Measurements from ENCODE around the gene SOX8.
A peak's percentile ranks its signal among the peaks of the same experiment; 100 is the strongest.
"Not testable (repeated sequence)": the region's sequence is repeated elsewhere in the genome, so short reads cannot be mapped to it uniquely, and the experiment has no call there.

Gene SOX8

DNA sequence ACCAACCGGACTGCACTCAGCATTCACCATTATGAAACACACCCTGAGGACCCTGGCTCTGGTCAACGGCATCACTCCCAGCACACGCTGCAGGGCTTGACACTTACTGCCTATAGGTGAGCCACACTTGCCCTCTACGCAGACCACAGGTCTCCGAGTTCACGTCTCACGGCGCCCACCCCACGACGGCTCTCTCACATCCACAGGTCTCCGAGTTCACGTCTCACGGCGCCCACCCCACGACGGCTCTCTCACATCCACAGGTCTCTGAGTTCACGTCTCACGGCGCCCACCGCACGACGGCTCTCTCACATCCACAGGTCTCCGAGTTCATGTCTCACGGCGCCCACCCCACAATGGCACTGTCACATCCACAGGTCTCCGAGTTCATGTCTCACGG is 25.8 kb upstream of the SOX8 start:
- not testable (repeated sequence) for DNase-seq (ENCODE audit: low read depth)

DNA sequence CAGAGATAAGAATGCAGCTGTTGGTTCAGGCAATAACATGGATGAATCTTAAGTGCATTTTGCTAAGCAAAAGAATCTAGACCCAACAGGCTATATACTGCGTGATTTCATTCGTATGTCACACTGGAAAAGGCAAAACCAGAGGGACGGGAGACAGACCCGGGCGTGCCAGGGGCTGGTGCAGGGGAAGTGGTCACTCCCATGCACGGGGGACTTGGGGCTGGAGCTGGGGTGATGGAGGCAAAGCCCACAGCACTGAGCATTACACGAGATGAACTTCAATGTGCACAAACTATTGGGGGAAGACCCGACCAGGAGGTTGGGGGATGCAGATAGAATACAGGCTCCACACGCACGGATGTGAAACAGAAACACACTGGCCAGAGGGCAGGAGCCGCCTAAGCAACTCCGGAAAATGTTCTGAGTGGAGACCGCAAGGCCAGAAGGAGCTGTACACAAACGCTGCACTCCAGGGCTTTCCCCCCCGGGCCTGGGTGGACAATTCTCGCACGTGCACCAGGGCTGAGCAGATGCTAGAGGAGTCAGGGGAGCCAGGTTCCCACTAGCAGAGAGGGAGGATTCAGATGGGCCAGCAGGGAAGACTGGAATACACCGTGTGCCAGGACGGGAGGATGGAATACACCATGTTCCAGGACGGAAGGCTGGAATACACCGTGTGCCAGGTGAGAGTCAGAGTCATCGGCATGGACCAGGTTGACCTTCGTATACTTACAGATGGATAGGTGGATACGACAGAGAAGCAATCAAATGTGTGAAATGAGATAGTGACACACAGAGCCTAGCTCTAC is 22.1 kb upstream of the SOX8 start:
- no peak for DNase-seq (ENCODE audit: low read depth)

GRCh38 chr16:962366-962765 is 19.2 kb upstream of the SOX8 start:
- no peak for DNase-seq (ENCODE audit: low read depth)

GRCh38 chr16:962901-963814 is 18.4 kb upstream of the SOX8 start:
- no peak for DNase-seq (ENCODE audit: low read depth)

DNA sequence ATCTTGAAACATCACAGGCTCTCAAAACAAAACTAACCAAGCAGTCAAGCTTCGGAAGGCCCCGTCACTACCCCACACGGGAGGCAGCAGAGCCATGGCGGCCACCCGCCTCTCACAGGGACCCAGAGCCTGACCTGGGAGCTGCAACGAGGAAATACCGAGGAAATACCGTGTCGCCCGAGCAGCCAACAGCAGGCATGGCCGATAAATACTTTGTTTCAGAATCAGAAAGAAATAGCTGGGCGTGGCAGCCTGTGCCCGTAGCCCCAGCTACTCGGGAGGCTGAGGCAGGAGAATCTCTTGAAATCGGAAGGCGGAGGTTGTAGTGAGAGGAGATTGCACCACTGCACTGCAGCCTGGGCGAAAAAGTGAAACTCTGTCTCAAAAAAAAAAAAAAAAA is 17.7 kb upstream of the SOX8 start:
- DNase-seq (ENCODE audit: low read depth), result no peak

DNA sequence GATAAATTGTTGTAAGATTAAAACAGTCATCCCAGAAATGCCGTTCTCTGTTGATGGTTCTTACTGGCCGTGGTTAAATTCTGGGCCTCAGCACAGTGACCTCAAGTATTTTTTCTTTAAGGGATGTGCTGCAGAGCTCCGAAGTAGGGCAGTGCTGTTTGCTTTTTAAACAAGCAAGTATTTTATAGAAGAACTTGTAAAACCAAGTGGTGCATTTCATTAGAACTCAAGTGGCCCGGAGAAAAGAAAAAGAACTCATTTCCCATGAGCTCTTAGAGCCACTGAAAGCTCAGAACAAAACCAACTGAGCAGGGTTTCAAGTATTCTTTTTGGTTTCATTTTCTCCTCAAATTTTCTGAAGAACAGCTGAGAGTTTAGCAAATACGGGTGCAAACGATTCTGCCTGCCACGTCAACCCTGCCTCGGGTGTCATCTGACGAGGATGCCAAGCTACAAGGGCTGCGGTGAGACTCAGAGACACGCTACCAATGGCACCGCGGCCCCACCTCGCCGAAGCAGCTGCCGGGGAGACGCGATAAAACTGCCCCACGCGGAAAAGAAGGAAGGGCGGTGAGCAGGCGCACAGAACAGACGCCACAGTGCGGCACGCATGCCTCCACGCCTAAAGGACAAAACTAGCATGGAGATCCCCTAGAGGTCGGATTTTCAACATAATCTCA is 17.1 kb upstream of the SOX8 start:
- peak; percentile 33 for DNase-seq (ENCODE audit: low read depth)

DNA sequence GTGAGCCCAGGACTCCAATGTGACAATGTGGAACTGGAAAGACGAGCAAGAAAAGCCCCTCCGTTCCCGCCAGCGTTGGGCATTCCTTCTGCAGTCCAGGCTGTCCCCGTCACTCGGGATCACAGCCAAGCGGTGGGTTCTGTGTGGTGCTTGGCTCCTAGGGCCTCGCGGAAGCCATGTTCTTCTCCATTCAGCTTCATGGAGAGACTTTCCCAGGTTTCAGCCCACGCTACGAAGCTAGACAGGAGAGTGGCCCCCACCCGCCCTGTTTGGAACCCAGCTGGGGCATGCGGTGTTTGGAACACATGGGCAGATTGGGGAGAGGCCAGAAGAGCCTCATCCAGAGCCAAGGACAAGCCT is 16.6 kb upstream of the SOX8 start:
- no peak for DNase-seq (ENCODE audit: low read depth)

DNA sequence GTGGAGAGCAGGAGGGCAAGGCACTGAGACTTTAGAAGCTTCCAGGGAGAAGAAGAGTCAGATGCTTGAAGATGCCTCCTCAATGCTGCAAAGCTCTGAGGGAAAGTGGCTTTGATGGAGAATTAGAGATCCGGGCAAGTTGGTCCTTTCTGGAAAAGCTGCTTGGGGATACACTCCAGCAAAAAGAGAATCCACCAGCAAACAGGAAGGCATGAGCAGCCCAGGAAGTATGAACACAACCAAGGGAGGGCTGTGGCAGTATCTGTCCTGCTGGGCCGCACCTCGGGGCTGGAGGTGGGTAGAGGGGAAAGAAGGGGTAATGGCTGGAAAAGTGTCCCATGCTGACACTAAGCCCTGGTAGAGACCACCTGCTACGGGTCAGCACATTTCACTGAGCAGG is 16.1 kb upstream of the SOX8 start:
- no peak for DNase-seq (ENCODE audit: low read depth)

GRCh38 chr16:966035-966434 is 15.5 kb upstream of the SOX8 start:
- no peak for DNase-seq (ENCODE audit: low read depth)

DNA sequence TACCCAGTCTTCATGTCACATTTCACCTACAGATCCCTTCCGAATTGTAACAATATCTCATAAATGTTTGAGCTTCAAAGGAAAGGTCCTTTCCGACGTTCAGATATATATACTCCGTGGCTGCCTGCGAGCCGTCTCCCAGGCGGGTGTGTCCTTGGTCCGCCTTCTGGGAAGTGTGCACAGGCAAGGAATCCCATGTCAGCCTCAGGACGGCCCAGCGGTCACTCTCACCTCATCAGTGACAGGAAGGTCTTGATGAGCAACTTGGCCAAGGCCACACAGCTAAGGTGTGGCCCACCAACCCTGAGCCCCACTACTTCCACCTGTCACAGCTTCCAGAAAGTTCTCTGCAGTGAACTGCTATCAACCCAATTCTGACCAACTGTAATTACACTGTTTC is 15.1 kb upstream of the SOX8 start:
- no peak for DNase-seq (ENCODE audit: low read depth)

GRCh38 chr16:967077-967541 is 14.5 kb upstream of the SOX8 start:
- DNase-seq (ENCODE audit: low read depth), result no peak

DNA sequence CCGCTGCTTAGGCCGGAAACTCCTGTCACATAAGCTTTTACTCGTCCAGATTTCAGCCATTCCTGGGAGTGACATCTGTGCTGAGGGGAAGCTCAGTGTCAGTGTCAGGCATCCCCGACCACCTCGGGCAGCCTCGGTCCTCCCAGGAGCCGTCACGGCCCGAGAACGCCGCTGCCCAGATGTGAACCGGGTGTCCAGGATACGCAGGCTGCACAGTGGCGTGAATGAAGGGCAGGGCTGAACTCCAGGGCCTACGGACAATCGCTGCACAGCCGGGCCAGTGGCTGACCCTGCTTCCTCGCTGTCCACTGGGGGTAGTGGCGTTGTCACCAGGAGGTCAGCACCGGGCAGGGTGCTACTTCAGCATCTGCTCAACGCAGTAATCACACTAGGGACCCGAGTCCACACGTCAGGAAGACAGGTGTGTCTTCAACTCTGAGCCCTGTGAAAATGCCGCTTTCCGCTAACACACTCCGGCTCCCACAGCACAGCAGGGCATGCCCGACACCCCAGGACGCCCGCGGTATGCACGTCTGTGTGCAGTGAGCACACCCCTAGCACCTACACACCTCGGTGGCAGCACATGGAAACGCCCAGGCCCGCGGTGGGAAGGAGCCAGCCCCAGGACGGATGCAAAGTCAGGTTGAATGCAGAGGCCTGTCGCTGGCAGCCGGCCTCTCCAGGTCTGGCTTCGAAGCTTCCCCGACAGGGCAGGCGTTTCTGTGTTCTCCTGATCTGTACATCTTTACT is 13.8 kb upstream of the SOX8 start:
- no peak for DNase-seq (ENCODE audit: low read depth)

DNA sequence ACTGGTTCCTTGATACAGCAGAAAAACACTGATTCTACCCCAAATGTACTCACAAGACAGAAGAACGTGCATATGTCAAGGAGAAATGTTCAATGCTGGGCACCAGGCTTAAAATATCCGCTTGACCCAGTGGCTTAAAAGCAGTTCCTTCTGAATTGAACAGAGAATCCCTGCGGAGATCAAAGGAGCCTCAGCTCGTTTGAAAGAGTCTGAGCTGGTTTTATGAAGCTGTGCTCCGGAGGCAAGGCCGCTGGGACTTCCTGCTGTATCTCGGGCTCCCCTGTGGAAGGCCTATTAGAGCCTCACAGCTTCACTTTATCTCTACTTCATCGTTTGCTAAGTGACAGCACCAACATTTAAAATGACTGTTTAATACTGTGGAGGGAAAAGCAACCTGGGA is 12.9 kb upstream of the SOX8 start:
- DNase-seq (ENCODE audit: low read depth), result no peak

GRCh38 chr16:969508-970385 is 11.8 kb upstream of the SOX8 start:
- no peak for DNase-seq (ENCODE audit: low read depth)

DNA sequence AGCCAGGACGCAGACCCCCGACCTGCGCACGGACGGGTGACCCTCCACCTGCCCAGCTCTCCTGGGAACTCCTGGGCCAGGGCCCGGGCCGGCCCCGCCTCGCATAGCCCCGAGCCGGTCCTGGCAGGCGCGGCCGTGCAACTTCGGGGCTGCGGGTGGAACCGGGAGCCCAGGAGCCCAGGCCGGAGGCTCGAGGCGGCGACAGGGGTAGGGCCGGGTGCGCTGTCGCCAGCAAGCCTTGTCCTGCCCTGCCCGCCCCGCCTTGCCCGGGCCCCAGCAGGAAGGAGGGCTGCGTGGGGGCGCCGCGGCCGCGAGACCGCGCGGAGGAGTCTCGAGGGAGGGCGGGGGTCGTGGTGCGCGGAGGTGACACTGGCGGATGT is 11.2 kb upstream of the SOX8 start:
- no peak for DNase-seq (ENCODE audit: low read depth)

- peak; percentile 98 for DNase-seq (ENCODE audit: low read depth)
These were observed 10.6 kb upstream of the SOX8 start, which contains the start of gene LMF1 for GRCh38 chr16:970766-971581. LMF1 (minus strand) TSS chr16:970984; CDS start chr16:970980, 4 bp downstream.

DNA sequence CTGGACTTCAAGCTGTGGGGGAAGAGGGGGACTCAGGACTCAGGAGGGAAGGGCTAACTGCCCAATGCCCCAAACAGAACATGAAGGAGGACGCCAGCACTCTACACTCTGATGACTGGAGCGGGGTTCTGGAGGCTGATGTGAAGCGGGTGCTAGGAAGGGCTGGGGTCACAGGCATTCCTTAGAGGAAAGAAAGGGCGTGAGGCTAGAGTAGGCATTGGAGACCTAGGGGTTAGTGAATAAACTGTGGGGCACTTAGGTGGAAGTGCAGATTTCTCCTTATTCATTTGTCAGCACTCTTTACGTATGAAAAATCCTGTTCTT is 10.0 kb upstream of the SOX8 start:
- DNase-seq (ENCODE audit: low read depth), result no peak

DNA sequence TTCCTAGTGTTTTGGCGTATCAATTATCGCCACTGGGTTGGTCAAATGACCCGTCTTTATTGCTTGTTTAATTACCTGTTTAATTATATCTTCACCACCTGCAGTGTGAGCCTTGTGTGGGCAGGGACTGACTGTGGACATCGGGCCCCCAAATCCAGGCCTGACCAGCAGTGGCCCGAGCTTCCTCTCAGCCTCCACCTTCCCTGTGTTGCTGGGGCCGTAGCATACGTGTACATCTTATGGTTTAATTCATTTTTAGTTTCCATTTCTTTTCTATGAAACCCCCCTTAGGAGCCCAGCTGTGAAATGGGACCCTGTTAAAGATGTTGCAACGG is 9.6 kb upstream of the SOX8 start:
- DNase-seq (ENCODE audit: low read depth), result no peak

DNA sequence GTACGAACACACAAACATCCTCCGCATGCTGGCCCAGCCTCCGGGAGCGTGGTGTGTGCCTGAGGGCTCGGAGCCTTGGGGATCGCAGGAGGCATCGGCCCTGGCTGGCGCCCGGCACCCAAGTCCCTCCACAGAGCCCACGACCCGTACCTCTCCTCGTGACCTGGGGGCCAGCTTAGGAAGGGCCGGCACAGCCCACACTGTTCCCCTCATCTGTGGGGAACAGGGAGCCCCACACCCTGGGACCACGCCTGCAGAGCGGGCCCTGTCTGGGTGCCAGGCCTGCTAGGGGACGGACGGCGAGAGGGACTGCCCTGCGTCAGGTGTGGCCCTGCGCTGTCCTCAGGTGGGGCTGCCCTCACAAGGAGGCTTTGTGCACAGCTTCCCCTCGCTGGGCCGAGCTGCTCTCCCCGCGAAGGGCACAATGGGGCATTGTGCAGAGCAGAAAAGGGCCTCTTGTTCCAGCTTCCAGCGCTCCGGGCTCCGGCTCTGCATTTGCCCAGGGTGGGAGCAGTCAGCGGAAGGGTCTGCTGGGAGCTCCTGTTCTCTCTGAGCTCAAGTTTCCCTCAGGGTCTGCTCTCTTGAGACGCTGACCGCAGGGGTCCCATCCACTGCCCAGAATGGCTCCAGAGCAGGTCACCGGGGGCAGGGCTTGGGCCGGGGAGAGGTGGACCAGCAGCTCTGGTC is 9.1 kb upstream of the SOX8 start:
- DNase-seq (ENCODE audit: low read depth), result no peak

DNA sequence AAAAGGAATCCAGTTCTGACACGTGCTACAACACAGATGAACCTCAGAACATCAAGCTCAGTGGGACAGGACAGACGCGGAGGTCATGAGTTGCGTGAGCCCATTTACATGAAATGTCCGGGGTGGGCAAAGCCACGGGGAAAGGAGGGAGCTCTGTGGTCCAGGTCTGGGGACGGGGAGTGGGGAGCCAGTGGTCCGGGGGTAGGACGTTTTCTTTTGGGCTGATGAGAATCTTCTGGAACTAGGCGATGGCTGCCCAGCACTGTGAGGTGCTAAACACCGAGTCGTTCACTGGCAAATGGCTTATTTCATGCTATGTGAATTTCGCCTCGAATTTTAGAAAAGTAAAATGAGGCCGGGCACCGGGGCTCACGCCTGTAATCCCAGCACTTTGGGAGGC is 8.2 kb upstream of the SOX8 start:
- DNase-seq (ENCODE audit: low read depth), result no peak

Data from activated T-cell treated with anti-CD3 and anti-CD28 coated beads for 48 hours (primary cell).